Right atrium auricular region (tissue), 2 donors: ENCODE data around the gene TAF5L. TPM values are rescaled to one million over a fixed set of nuclear protein-coding genes. Genes with fewer than 3 reads are reported as not detected.
A peak's percentile ranks its signal among the peaks of the same experiment; 100 is the strongest.

Source experiments
- DNase-seq: peaks from one replicate; pipeline ENCODE4 v3.0.0-alpha.2; 2019; ENCODE audit warnings: low spot score
- H3K27ac ChIP-seq, 2 donors: fragments of 200-600 bp; sonication (generic); 1 replicate in 1 of 2; 2 replicates in 1 of 2; pipeline ENCODE4 v1.5.1; 2016 to 2019
- H3K27me3 ChIP-seq, 2 donors: fragments of 200-600 bp; sonication (generic); one replicate each; pipeline versions ENCODE4 v1.5.1 to v1.6.0; 2017 to 2019
- H3K36me3 ChIP-seq: fragments of 200-600 bp; sonication (generic); one replicate; pipeline ENCODE4 v1.5.1; 2016
- H3K4me1 ChIP-seq, 2 donors: fragments of 200-600 bp; sonication (generic); one replicate each; pipeline versions ENCODE4 v1.5.1 to v1.6.0; 2017 to 2019
- H3K4me3 ChIP-seq, 2 donors: fragments of 200-600 bp; sonication (generic); 1 replicate in 1 of 2; 2 replicates in 1 of 2; pipeline ENCODE4 v1.5.1; 2017 to 2019; ENCODE audit warnings: mild to moderate bottlenecking in 1 of 2, moderate library complexity in 1 of 2
- H3K9me3 ChIP-seq, 2 donors: fragments of 200-600 bp; sonication (generic); one replicate each; pipeline ENCODE4 v1.5.1; 2019
- total RNA-seq, 2 donors: library from RNA; depleted of rRNA; stranded (reverse); fragments of >200 nt; gene quantifications; one replicate each; pipeline ENCODE4 v1.1.0, GENCODE V29; 2016
- TF ChIP-seq, protein P1 (sequence below), 2 donors: fragments of 200-600 bp; sonication (generic); IDR thresholded peaks; one replicate each; pipeline ENCODE4 v1.5.1; 2019; ENCODE audit warnings: antibody characterized with exemption in 2 of 2

TAF5L gene
- total RNA-seq, 2 donors from 2014 or later: 8.6 to 12.7 TPM

DNA sequence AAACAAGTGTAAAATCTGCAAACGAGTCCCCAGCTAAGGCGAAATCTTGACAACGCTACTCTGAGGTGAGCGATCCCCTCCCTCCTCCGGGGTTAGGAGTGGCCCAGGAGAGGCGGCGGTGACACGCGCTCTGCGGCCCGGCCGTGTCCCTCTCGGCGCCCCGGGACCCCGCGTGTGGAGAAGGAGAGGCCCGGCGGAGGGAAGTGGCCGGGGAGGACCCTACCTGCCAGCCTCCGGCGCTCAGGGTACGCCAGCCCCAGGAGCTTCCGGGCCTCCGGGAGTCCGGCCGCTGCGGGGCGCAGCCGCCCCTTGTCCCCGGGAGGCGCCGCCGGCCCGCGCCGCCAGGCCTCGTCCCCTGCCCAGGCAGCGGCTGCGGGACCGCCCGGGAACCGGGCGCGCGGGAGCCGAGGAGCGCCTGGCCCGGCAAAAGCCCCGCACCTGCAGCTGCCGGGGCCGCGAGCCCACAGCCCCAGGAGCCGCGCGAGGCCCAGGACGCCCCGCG lies 68.0 kb downstream of the TAF5L start:
- H3K36me3 ChIP-seq: no peaks in the 10 kb centered on the region
- no peaks in the 10 kb centered on the region for H3K27me3 ChIP-seq
- peak overlapping the region; percentile 87 to 93 for H3K4me3 ChIP-seq
- TF ChIP-seq, protein P1, sequence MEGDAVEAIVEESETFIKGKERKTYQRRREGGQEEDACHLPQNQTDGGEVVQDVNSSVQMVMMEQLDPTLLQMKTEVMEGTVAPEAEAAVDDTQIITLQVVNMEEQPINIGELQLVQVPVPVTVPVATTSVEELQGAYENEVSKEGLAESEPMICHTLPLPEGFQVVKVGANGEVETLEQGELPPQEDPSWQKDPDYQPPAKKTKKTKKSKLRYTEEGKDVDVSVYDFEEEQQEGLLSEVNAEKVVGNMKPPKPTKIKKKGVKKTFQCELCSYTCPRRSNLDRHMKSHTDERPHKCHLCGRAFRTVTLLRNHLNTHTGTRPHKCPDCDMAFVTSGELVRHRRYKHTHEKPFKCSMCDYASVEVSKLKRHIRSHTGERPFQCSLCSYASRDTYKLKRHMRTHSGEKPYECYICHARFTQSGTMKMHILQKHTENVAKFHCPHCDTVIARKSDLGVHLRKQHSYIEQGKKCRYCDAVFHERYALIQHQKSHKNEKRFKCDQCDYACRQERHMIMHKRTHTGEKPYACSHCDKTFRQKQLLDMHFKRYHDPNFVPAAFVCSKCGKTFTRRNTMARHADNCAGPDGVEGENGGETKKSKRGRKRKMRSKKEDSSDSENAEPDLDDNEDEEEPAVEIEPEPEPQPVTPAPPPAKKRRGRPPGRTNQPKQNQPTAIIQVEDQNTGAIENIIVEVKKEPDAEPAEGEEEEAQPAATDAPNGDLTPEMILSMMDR (IDR thresholded peaks at IDR 0.05): peak in 1 of 2 donors; percentile 34
- no peak for DNase-seq
- H3K9me3 ChIP-seq: no peaks in the 10 kb centered on the region
- peak overlapping the region; percentile 91 to 97 for H3K27ac ChIP-seq
- H3K4me1 ChIP-seq: peaks cover 0 to 28% of the 10 kb centered on the region in 2 donors

DNA sequence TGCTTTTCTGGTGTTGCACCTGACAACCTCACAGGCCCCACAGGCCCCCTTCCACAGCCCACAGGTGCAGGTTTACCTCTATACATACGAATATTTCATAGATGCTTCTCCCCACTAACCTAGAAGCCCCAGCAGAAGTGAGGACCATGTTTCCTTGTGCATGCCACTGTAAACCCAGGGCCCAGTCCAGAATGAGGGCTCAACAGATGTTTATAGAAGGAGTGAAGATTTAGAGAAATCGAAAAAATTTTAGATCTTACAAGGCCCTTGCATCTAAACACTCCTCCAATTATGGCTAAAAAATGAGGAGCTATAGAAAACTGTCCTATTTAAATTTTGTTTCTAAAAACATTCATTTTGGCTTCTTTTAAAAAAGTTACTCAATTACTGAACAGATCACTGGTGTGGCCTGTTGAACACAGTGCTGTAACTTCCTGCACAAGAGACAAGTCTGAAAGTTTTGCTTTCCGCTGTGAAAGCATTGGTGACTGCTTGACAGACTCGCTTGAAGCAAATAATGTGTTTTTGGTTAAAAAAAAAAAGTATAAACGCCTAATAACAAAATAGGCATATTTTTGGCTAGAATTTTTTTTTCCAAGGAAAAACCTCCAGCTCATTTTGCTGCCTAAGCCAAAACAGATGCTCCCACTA lies 68.6 kb downstream of the TAF5L start:
- peak overlapping the region; percentile 87 to 93 for H3K4me3 ChIP-seq
- no peaks in the 10 kb centered on the region for H3K27me3 ChIP-seq
- TF ChIP-seq, protein P1 (IDR thresholded peaks at IDR 0.05): no peak
- DNase-seq: no peak
- no peaks in the 10 kb centered on the region for H3K9me3 ChIP-seq
- H3K27ac ChIP-seq: peak overlapping the region; percentile 87 to 97
- no peaks in the 10 kb centered on the region for H3K36me3 ChIP-seq
- peaks cover 0 to 28% of the 10 kb centered on the region in 2 donors for H3K4me1 ChIP-seq

DNA sequence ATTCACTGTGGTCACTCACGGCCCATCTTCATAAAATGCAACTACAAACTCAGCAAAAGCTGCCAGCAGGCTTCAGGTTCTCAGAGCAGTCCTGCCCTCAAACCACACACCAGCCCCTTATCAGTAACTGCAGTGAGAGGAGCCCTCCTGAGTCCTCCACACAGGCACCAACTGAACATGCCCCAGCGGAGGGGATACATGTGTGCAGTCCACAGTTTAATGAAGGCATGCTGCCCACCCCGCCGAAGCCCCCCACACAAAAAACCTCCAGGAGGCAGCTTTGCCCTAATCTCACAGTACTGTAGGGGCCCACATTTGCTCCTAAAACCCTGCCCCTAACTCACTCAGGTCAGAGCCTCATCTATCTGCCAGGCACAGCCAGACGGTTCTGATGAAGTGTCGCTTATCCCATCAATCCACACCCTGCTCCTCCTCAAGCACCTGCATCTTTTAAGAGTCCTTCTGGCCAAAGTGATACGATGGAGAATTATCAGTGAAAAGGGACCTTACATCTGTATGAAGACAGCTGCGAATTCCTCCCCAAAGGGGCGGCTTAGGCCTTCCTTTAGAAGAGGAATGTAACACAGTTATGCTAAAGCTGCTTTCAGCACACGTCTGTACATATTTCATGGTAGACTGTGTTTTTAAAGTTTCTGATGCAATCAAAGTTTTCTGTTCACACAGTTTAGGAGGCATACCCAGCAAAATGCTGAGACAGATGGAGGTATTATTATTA lies 70.9 kb downstream of the TAF5L start:
- Histone ChIP-seq H3K27ac (no peak overlapping the region), H3K4me1 (peaks cover 0 to 28% of the 10 kb centered on the region in 2 donors)

DNA sequence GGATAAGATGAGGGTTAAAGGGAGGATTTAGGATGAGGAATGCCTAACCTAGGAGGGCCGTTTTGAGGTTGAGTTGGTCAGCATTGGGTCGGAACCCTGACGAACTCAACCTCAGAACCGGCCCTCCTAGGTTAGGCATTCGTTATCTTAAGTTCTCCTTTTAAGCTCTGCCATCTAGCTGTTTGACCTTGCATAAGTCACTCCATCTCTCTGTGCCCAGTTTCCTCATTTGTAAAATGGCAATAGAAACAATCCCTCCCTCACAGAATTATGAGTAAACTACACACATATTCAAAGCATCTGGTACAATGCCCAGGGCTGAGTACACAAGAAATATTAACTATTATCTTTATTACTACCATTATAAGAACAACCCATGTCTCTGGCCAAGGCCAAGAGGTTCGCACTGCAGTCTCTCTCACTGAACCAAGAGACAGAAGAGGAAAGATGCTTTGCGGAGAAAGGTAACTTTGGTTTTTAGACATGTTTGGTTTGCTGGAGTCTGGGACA lies 72.2 kb downstream of the TAF5L start:
- no peaks in the 10 kb centered on the region for H3K27me3 ChIP-seq
- no peaks in the 10 kb centered on the region for H3K9me3 ChIP-seq
- DNase-seq: no peak
- peaks cover 0 to 22% of the 10 kb centered on the region in 2 donors for H3K4me1 ChIP-seq
- TF ChIP-seq, protein P1 (IDR thresholded peaks at IDR 0.05): no peak
- H3K36me3 ChIP-seq: peaks cover 5% of the 10 kb centered on the region
- no peak overlapping the region for H3K27ac ChIP-seq
- H3K4me3 ChIP-seq: no peak overlapping the region

More for the DNA sequence above, 70.9 kb downstream of the TAF5L start:
- no peaks in the 10 kb centered on the region for H3K27me3 ChIP-seq
- no peaks in the 10 kb centered on the region for H3K36me3 ChIP-seq
- no peak overlapping the region for H3K4me3 ChIP-seq
- TF ChIP-seq, protein P1 (IDR thresholded peaks at IDR 0.05): no peak
- no peaks in the 10 kb centered on the region for H3K9me3 ChIP-seq
- DNase-seq: no peak

DNA sequence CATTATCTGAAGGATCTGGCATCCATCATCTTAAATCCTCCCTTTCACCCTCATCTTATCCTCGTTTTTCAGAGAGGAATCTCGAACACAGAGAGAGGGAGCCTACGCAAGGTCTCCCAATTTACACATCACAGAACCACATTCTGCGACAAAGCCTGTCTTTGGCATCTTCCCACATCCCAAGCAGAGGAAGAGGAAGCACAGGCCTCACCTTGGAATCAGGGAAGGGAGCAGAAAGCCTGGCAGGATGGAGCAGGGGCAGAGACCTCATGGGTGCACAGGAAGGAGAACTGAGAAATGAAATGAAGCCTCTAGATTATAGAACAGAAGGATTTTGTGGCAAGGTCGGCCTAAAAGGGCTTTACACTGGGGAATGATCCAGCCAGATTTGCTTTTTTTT lies 73.2 kb downstream of the TAF5L start:
- Histone ChIP-seq H3K27ac (no peak overlapping the region), H3K36me3 (peaks cover 10% of the 10 kb centered on the region), H3K9me3 (no peaks in the 10 kb centered on the region), H3K4me3 (no peak overlapping the region), H3K27me3 (no peaks in the 10 kb centered on the region), H3K4me1 (peaks cover 0 to 22% of the 10 kb centered on the region in 2 donors)
- TF ChIP-seq, protein P1 (IDR thresholded peaks at IDR 0.05): no peak
- DNase-seq: no peak
